Thyroid gland (tissue), 4 donors: Measurements from ENCODE around the gene GRXCR2. TPM values are rescaled to one million over a fixed set of nuclear protein-coding genes. Genes with fewer than 3 reads are reported as not detected.

Source experiments
- DNase-seq, 2 donors: peaks; one replicate each; pipeline ENCODE4 v3.0.0-alpha.2; 2019
- H3K27ac ChIP-seq, 3 donors: fragments of 200-600 bp; sonication (generic); 1 replicate in 2 of 3; 2 replicates in 1 of 3; pipeline ENCODE4 v1.5.1; 2016 to 2019; ENCODE audit warnings: mild to moderate bottlenecking in 1 of 3, moderate library complexity in 1 of 3
- H3K27me3 ChIP-seq: fragments of 200-600 bp; sonication (generic); one replicate; pipeline ENCODE4 v1.5.1; 2019
- H3K36me3 ChIP-seq, 2 donors: fragments of 200-600 bp; sonication (generic); one replicate each; pipeline ENCODE4 v1.5.1; 2016 to 2019
- H3K4me1 ChIP-seq, 2 donors: fragments of 200-600 bp; sonication (generic); one replicate each; pipeline ENCODE4 v1.5.1; 2017 to 2019
- H3K4me3 ChIP-seq, 3 donors: fragments of 200-600 bp; sonication (generic); replicated peaks in 1 of 3; 1 replicate in 2 of 3; 2 replicates in 1 of 3; pipeline ENCODE4 v1.5.1; 2016; ENCODE audit warnings: mild to moderate bottlenecking in 1 of 3
- H3K9me3 ChIP-seq: fragments of 200-600 bp; sonication (generic); one replicate; pipeline ENCODE4 v1.5.1; 2017
- CTCF ChIP-seq, 6 experiments: fragments of 200-600 bp in 3 of 6; fragments of 450-650 bp in 3 of 6; sonication (generic) in 3 of 6; IDR thresholded peaks; one replicate each; pipeline ENCODE4 v1.5.1; 2016 to 2019; ENCODE audit warnings: antibody characterized with exemption in 6 of 6, mild to moderate bottlenecking in 2 of 6, inconsistent platforms in 1 of 6, moderate library complexity in 1 of 6
- POLR2A ChIP-seq, 2 donors: fragments of 450-650 bp; IDR thresholded peaks; one replicate each; pipeline ENCODE4 v1.6.1; 2017; ENCODE audit warnings: antibody characterized with exemption in 2 of 2, mild to moderate bottlenecking in 2 of 2, moderate library complexity in 1 of 2
- WGBS, 2 donors: methylation state at CpG; one replicate each; pipeline ENCODE4 v1.1.5; 2017; 5-methylcytosine and 5-hydroxymethylcytosine counted together
- intact Hi-C: fragments of 100-400 bp; cut with DNase I; formaldehyde crosslinking; loops from one replicate; pipeline ENCODE4 v1.15.1; 2023
- total RNA-seq, 4 donors: library from RNA; depleted of rRNA; stranded (reverse); fragments of >200 nt; gene quantifications; one replicate each; pipeline ENCODE4 v1.2.3, GENCODE V29; 2016

The GRXCR2 gene
- total RNA-seq, 4 donors from 2014 or later = 0.13 TPM; not detected in 3

- intact Hi-C loops = no loop called here
- Histone ChIP-seq H3K4me1 (no peaks in the 10 kb centered on the region), H3K4me3 (no peak overlapping the region), H3K9me3 (no peaks in the 10 kb centered on the region), H3K27me3 (no peaks in the 10 kb centered on the region), H3K36me3 (no peaks in the 10 kb centered on the region), H3K27ac (no peak overlapping the region)
- 93 to 96% methylated on average over 1 of the region's 1 CpG for WGBS, 2 donors
- DNase-seq = no peak
- TF ChIP-seq POLR2A (IDR thresholded peaks at IDR 0.05) = no peak
- no peak for TF ChIP-seq CTCF (IDR thresholded peaks at IDR 0.05)
Measured at GRCh38 chr5:145848854-145849253, 24.0 kb downstream of the GRXCR2 start.

GRCh38 chr5:145847499-145848497, 25.0 kb downstream of the GRXCR2 start:
- WGBS, 2 donors = 92 to 93% methylated on average over 6 of the region's 6 CpGs
- Histone ChIP-seq H3K4me3 (no peak overlapping the region), H3K9me3 (no peaks in the 10 kb centered on the region), H3K27ac (no peak overlapping the region), H3K27me3 (no peaks in the 10 kb centered on the region), H3K36me3 (no peaks in the 10 kb centered on the region), H3K4me1 (no peaks in the 10 kb centered on the region)
- intact Hi-C loops = no loop called here
- TF ChIP-seq CTCF (IDR thresholded peaks at IDR 0.05) = no peak
- TF ChIP-seq POLR2A (IDR thresholded peaks at IDR 0.05) = no peak
- no peak for DNase-seq

GRCh38 chr5:145846081-145846480, 26.7 kb downstream of the GRXCR2 start:
- Histone ChIP-seq H3K4me3 (no peak overlapping the region), H3K9me3 (no peaks in the 10 kb centered on the region), H3K27ac (no peak overlapping the region), H3K27me3 (no peaks in the 10 kb centered on the region), H3K36me3 (no peaks in the 10 kb centered on the region), H3K4me1 (no peaks in the 10 kb centered on the region)
- intact Hi-C loops = no loop called here
- 76 to 77% methylated on average over 3 of the region's 3 CpGs for WGBS, 2 donors
- TF ChIP-seq CTCF (IDR thresholded peaks at IDR 0.05) (no peak), POLR2A (IDR thresholded peaks at IDR 0.05) (no peak)
- DNase-seq = no peak

- DNase-seq = no peak
- no peak overlapping the region for H3K27ac ChIP-seq
- no peaks in the 10 kb centered on the region for H3K27me3 ChIP-seq
- no peaks in the 10 kb centered on the region for H3K36me3 ChIP-seq
- H3K4me1 ChIP-seq = no peaks in the 10 kb centered on the region
- no peak overlapping the region for H3K4me3 ChIP-seq
- TF ChIP-seq CTCF (IDR thresholded peaks at IDR 0.05) = no peak
- TF ChIP-seq POLR2A (IDR thresholded peaks at IDR 0.05) = no peak
- intact Hi-C loops = no loop called here
- no peaks in the 10 kb centered on the region for H3K9me3 ChIP-seq
Measured at GRCh38 chr5:145841299-145841698, 31.5 kb downstream of the GRXCR2 start.

GRCh38 chr5:145840458-145841132, 32.2 kb downstream of the GRXCR2 start:
- no peaks in the 10 kb centered on the region for H3K27me3 ChIP-seq
- DNase-seq = no peak
- peaks cover 0 to 4% of the 10 kb centered on the region in 2 donors for H3K4me1 ChIP-seq
- H3K9me3 ChIP-seq = no peaks in the 10 kb centered on the region
- H3K4me3 ChIP-seq = no peak overlapping the region
- no peak for TF ChIP-seq POLR2A (IDR thresholded peaks at IDR 0.05)
- TF ChIP-seq CTCF (IDR thresholded peaks at IDR 0.05) = no peak
- H3K36me3 ChIP-seq = no peaks in the 10 kb centered on the region
- WGBS, 2 donors = 80 to 96% methylated on average over 3 of the region's 3 CpGs
- H3K27ac ChIP-seq = no peak overlapping the region
- intact Hi-C loops = no loop called here
